ENCODE data around the gene ACO2. TPM values are rescaled to one million over a fixed set of nuclear protein-coding genes. Genes with fewer than 3 reads are reported as not detected.
"Not testable (repeated sequence)": the region's sequence is repeated elsewhere in the genome, so short reads cannot be mapped to it uniquely, and the experiment has no call there.

Gene ACO2
- polyA plus RNA-seq, 4 donors = 126 to 294 (median 217) TPM

GRCh38 chr22:41563051-41563711 is 94.3 kb downstream of the ACO2 start:
- H3K4me1 ChIP-seq (ENCODE audit: control insufficient read depth in 3 of 3, insufficient read depth in 2 of 3, low read depth in 1 of 3, low read length in 2 of 3) = peaks cover 0 to 9% (median 0%) of the 10 kb centered on the region in 3 donors
- DNase-seq (no peak), FAIRE-seq (no peak)
- no peaks in the 10 kb centered on the region for H3K36me3 ChIP-seq (ENCODE audit: control insufficient read depth in 3 of 3, insufficient read depth in 2 of 3, low read depth in 1 of 3, low read length in 3 of 3)
- WGBS, 3 donors = 51 to 59% (median 53%) methylated on average over 10 of the region's 10 CpGs
- no peak overlapping the region for H3K4me3 ChIP-seq (ENCODE audit: low read depth in 1 of 3, low read length in 3 of 3)
- no peaks in the 10 kb centered on the region for H3K9me3 ChIP-seq (ENCODE audit: control insufficient read depth in 2 of 2, insufficient read depth in 1 of 2, low read depth in 1 of 2, low read length in 1 of 2)
- H3K27me3 ChIP-seq (ENCODE audit: control insufficient read depth in 3 of 3, insufficient read depth in 3 of 3, low read length in 3 of 3) = peaks cover 0 to 32% (median 2%) of the 10 kb centered on the region in 3 donors
- peak overlapping the region in 1 of 3 donors; percentile 12 for H3K27ac ChIP-seq (ENCODE audit: low read depth in 1 of 3, low read length in 2 of 3)

- no peak overlapping the region for H3K27ac ChIP-seq (ENCODE audit: low read depth in 1 of 3, low read length in 2 of 3)
- peaks cover 0 to 32% (median 2%) of the 10 kb centered on the region in 3 donors for H3K27me3 ChIP-seq (ENCODE audit: control insufficient read depth in 3 of 3, insufficient read depth in 3 of 3, low read length in 3 of 3)
- no peak for FAIRE-seq
- no peak for DNase-seq
- H3K4me3 ChIP-seq (ENCODE audit: low read depth in 1 of 3, low read length in 3 of 3) = no peak overlapping the region
- no peaks in the 10 kb centered on the region for H3K36me3 ChIP-seq (ENCODE audit: control insufficient read depth in 3 of 3, insufficient read depth in 2 of 3, low read depth in 1 of 3, low read length in 3 of 3)
- WGBS, 3 donors = 73 to 85% (median 76%) methylated on average over 8 of the region's 8 CpGs
- H3K9me3 ChIP-seq (ENCODE audit: control insufficient read depth in 2 of 2, insufficient read depth in 1 of 2, low read depth in 1 of 2, low read length in 1 of 2) = no peaks in the 10 kb centered on the region
- H3K4me1 ChIP-seq (ENCODE audit: control insufficient read depth in 3 of 3, insufficient read depth in 2 of 3, low read depth in 1 of 3, low read length in 2 of 3) = peaks cover 0 to 9% (median 0%) of the 10 kb centered on the region in 3 donors
Measured at GRCh38 chr22:41564563-41564962, 95.6 kb downstream of the ACO2 start.

GRCh38 chr22:41565403-41566054 is 96.6 kb downstream of the ACO2 start:
- peak overlapping the region in 1 of 3 donors; percentile 21 for H3K27ac ChIP-seq (ENCODE audit: low read depth in 1 of 3, low read length in 2 of 3)
- peak; percentile 44 to 57 for DNase-seq
- WGBS, 3 donors = 59 to 63% (median 60%) methylated on average over 8 of the region's 8 CpGs
- H3K9me3 ChIP-seq (ENCODE audit: control insufficient read depth in 2 of 2, insufficient read depth in 1 of 2, low read depth in 1 of 2, low read length in 1 of 2) = no peaks in the 10 kb centered on the region
- peaks cover 0 to 23% (median 2%) of the 10 kb centered on the region in 3 donors for H3K27me3 ChIP-seq (ENCODE audit: control insufficient read depth in 3 of 3, insufficient read depth in 3 of 3, low read length in 3 of 3)
- peaks cover 0 to 8% (median 0%) of the 10 kb centered on the region in 3 donors for H3K4me1 ChIP-seq (ENCODE audit: control insufficient read depth in 3 of 3, insufficient read depth in 2 of 3, low read depth in 1 of 3, low read length in 2 of 3)
- H3K36me3 ChIP-seq (ENCODE audit: control insufficient read depth in 3 of 3, insufficient read depth in 2 of 3, low read depth in 1 of 3, low read length in 3 of 3) = no peaks in the 10 kb centered on the region
- FAIRE-seq = no peak
- no peak overlapping the region for H3K4me3 ChIP-seq (ENCODE audit: low read depth in 1 of 3, low read length in 3 of 3)

GRCh38 chr22:41567512-41567768 is 98.5 kb downstream of the ACO2 start:
- Histone ChIP-seq H3K27me3 (ENCODE audit: control insufficient read depth in 3 of 3, insufficient read depth in 3 of 3, low read length in 3 of 3) (peaks cover 0 to 10% (median 0%) of the 10 kb centered on the region in 3 donors), H3K4me1 (ENCODE audit: control insufficient read depth in 3 of 3, insufficient read depth in 2 of 3, low read depth in 1 of 3, low read length in 2 of 3) (peaks cover 0 to 8% (median 0%) of the 10 kb centered on the region in 3 donors), H3K36me3 (ENCODE audit: control insufficient read depth in 3 of 3, insufficient read depth in 2 of 3, low read depth in 1 of 3, low read length in 3 of 3) (no peaks in the 10 kb centered on the region), H3K4me3 (ENCODE audit: low read depth in 1 of 3, low read length in 3 of 3) (no peak overlapping the region), H3K9me3 (ENCODE audit: control insufficient read depth in 2 of 2, insufficient read depth in 1 of 2, low read depth in 1 of 2, low read length in 1 of 2) (no peaks in the 10 kb centered on the region), H3K27ac (ENCODE audit: low read depth in 1 of 3, low read length in 2 of 3) (no peak overlapping the region)
- FAIRE-seq = no peak
- no peak for DNase-seq
- WGBS, 3 donors = 57 to 78% (median 68%) methylated on average over 3 of the region's 3 CpGs

- 69 to 72% (median 71%) methylated on average over 7 of the region's 7 CpGs for WGBS, 3 donors
- DNase-seq (no peak), FAIRE-seq (no peak)
- Histone ChIP-seq H3K4me3 (ENCODE audit: low read depth in 1 of 3, low read length in 3 of 3) (no peak overlapping the region), H3K36me3 (ENCODE audit: control insufficient read depth in 3 of 3, insufficient read depth in 2 of 3, low read depth in 1 of 3, low read length in 3 of 3) (peaks cover 0 to 5% (median 0%) of the 10 kb centered on the region in 3 donors), H3K4me1 (ENCODE audit: control insufficient read depth in 3 of 3, insufficient read depth in 2 of 3, low read depth in 1 of 3, low read length in 2 of 3) (peaks cover 0 to 8% (median 0%) of the 10 kb centered on the region in 3 donors), H3K27ac (ENCODE audit: low read depth in 1 of 3, low read length in 2 of 3) (no peak overlapping the region), H3K27me3 (ENCODE audit: control insufficient read depth in 3 of 3, insufficient read depth in 3 of 3, low read length in 3 of 3) (no peaks in the 10 kb centered on the region), H3K9me3 (ENCODE audit: control insufficient read depth in 2 of 2, insufficient read depth in 1 of 2, low read depth in 1 of 2, low read length in 1 of 2) (no peaks in the 10 kb centered on the region)
Measured at GRCh38 chr22:41568811-41569210, 99.9 kb downstream of the ACO2 start.

- no peaks in the 10 kb centered on the region for H3K27me3 ChIP-seq (ENCODE audit: control insufficient read depth in 3 of 3, insufficient read depth in 3 of 3, low read length in 3 of 3)
- DNase-seq = peak; percentile 54 to 66
- WGBS, 3 donors = 63 to 79% (median 64%) methylated on average over 3 of the region's 3 CpGs
- no peaks in the 10 kb centered on the region for H3K9me3 ChIP-seq (ENCODE audit: control insufficient read depth in 2 of 2, insufficient read depth in 1 of 2, low read depth in 1 of 2, low read length in 1 of 2)
- H3K4me3 ChIP-seq (ENCODE audit: low read depth in 1 of 3, low read length in 3 of 3) = no peak overlapping the region
- no peak for FAIRE-seq
- peaks cover 0 to 16% (median 0%) of the 10 kb centered on the region in 3 donors for H3K36me3 ChIP-seq (ENCODE audit: control insufficient read depth in 3 of 3, insufficient read depth in 2 of 3, low read depth in 1 of 3, low read length in 3 of 3)
- peaks cover 0 to 8% (median 0%) of the 10 kb centered on the region in 3 donors for H3K4me1 ChIP-seq (ENCODE audit: control insufficient read depth in 3 of 3, insufficient read depth in 2 of 3, low read depth in 1 of 3, low read length in 2 of 3)
- H3K27ac ChIP-seq (ENCODE audit: low read depth in 1 of 3, low read length in 2 of 3) = peak overlapping the region in 1 of 3 donors; percentile 50
Measured at GRCh38 chr22:41570221-41570620, 101.3 kb downstream of the ACO2 start.

- no peak for DNase-seq
- no peaks in the 10 kb centered on the region for H3K9me3 ChIP-seq (ENCODE audit: control insufficient read depth in 2 of 2, insufficient read depth in 1 of 2, low read depth in 1 of 2, low read length in 1 of 2)
- peaks cover 0 to 32% (median 3%) of the 10 kb centered on the region in 3 donors for H3K36me3 ChIP-seq (ENCODE audit: control insufficient read depth in 3 of 3, insufficient read depth in 2 of 3, low read depth in 1 of 3, low read length in 3 of 3)
- no peak overlapping the region for H3K4me3 ChIP-seq (ENCODE audit: low read depth in 1 of 3, low read length in 3 of 3)
- no peak for FAIRE-seq
- 94 to 96% (median 94%) methylated on average over 13 to 14 of the region's 14 CpGs for WGBS, 3 donors
- peaks cover 0 to 4% (median 0%) of the 10 kb centered on the region in 3 donors for H3K4me1 ChIP-seq (ENCODE audit: control insufficient read depth in 3 of 3, insufficient read depth in 2 of 3, low read depth in 1 of 3, low read length in 2 of 3)
- H3K27me3 ChIP-seq (ENCODE audit: control insufficient read depth in 3 of 3, insufficient read depth in 3 of 3, low read length in 3 of 3) = no peaks in the 10 kb centered on the region
- H3K27ac ChIP-seq (ENCODE audit: low read depth in 1 of 3, low read length in 2 of 3) = no peak overlapping the region
Measured at GRCh38 chr22:41571786-41572185, 102.9 kb downstream of the ACO2 start.

GRCh38 chr22:41572305-41572704 is 103.4 kb downstream of the ACO2 start:
- H3K27ac ChIP-seq (ENCODE audit: low read depth in 1 of 3, low read length in 2 of 3); FAIRE-seq; H3K4me3 ChIP-seq (ENCODE audit: low read depth in 1 of 3, low read length in 3 of 3); H3K4me1 ChIP-seq (ENCODE audit: control insufficient read depth in 3 of 3, insufficient read depth in 2 of 3, low read depth in 1 of 3, low read length in 2 of 3); H3K9me3 ChIP-seq (ENCODE audit: control insufficient read depth in 2 of 2, insufficient read depth in 1 of 2, low read depth in 1 of 2, low read length in 1 of 2); DNase-seq; H3K27me3 ChIP-seq (ENCODE audit: control insufficient read depth in 3 of 3, insufficient read depth in 3 of 3, low read length in 3 of 3): not testable (repeated sequence)
- H3K36me3 ChIP-seq (ENCODE audit: control insufficient read depth in 3 of 3, insufficient read depth in 2 of 3, low read depth in 1 of 3, low read length in 3 of 3) = peaks cover 0 to 37% (median 5%) of the 10 kb centered on the region in 3 donors
- 89 to 96% (median 94%) methylated on average over 3 of the region's 3 CpGs for WGBS, 3 donors
